GM23338 (cell line): ENCODE results near the gene SOS1.

Experiments used
- CTCF ChIP-seq, 2 experiments: fragments of 200-600 bp in 1 of 2; sonication (generic) in 1 of 2; conservative IDR thresholded peaks; 2 replicates each; pipeline versions ENCODE4 v1.5.1 to v1.6.1; 2016 to 2017; ENCODE audit warnings: antibody characterized with exemption in 2 of 2, low read depth in 2 of 2, mild to moderate bottlenecking in 2 of 2, moderate library complexity in 1 of 2
- NANOG ChIP-seq: IDR thresholded peaks from 2 replicates; pipeline ENCODE4 v1.6.1; 2016; ENCODE audit warnings: antibody characterized with exemption, borderline replicate concordance

- TF ChIP-seq CTCF (conservative IDR thresholded peaks at IDR 0.05; ENCODE audit: low read depth in 2 of 2) (no peak), NANOG (no peak)
Measured at GRCh38 chr2:39062320-39062719, 58.5 kb downstream of the SOS1 start.
